Measurements from ENCODE around the gene KIF3A.

Gene KIF3A

DNA sequence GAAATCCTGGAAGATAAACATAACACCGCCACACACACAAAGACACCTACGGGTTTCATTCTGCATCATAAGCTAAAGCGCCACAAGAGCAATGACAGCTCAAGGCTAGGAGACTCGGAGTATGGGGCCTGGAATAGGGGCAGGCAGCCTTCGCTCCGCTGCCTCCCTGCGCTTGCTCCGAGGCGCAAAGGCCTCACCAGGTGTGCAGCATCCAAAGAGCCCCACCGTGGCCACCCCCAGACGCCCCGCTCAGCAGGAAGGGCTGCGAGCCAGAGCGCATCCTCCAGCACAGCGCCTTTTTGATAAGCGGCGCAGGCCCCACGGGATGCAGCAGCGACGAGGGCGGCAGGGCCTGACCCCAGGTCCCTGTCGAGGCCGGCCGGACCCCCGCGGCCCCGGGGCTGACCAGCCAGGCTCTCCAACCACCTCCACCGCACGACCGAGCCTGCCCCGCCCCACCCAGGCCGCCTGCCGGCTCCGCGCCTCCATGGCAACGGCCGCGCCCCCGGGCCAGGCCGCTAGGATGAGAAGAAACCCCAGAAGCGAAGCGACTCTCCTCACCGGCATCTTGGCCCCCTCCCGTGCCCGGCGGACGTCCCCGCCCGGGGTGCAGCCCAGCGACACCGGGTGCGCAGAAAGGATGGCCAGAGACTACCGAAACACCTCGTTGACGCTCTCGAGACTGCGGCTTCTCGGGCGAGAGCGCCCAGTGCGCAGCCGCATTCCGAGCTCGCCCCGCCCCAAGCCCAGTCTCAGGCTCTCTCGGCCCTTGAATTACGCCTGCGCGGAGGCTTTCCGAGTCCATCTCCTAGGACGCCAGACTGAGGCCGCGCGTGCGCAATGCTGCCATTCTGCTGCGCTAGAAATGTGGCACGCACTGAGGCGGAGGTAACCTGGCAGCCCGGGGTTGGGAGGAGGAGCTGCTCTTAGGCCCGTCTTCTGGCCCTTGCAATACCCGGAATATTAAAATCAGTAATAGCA is at the start of gene KIF3A:
KIF3A (minus strand) TSS at position 694 of the 981 bp plus-strand sequence; CDS start at position 567, 127 bp downstream.
- peak; percentile 95 to 99 for DNase-seq (ENCODE audit: low read depth in 2 of 2)

DNA sequence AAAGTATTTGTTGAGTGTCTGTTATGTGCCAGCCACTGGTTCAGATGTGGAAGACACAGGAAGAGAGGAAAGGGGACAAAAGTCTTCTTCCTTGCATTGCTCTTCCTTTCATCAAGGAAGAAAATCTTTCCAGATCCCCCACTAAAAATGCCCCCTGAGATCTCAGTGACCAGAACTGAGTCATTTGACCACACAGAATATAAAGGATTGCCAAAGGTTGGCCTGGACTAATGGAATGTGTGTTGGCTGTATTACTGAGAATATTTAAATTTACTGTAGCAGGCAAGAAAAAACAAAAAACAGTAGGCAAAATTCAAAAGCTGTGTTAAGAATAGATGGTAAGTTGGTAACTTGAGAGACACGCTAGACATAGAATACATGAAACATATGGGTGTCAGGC is 49.7 kb upstream of the KIF3A start:
- DNase-seq (ENCODE audit: low read depth in 2 of 2) = no peak

DNA sequence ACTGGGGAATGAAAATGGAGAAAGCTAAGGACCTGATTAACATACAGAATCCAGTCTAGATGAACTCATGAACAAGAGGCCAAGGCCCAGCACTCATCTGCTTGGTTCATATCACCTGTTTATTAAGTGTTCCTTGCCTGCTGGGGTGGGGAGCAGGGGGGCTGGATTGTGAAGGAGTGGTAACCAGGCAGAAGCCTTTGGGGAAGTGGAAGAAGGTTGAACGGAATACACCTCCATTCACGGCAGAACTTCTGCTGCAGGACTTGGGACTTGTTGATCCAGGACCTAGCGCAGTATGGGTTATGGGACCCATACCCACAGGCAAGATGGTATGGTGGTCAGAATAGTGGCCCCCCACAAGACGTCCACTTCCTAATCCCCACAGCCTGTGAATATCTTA is 48.5 kb upstream of the KIF3A start:
- no peak for DNase-seq (ENCODE audit: low read depth in 2 of 2)

DNA sequence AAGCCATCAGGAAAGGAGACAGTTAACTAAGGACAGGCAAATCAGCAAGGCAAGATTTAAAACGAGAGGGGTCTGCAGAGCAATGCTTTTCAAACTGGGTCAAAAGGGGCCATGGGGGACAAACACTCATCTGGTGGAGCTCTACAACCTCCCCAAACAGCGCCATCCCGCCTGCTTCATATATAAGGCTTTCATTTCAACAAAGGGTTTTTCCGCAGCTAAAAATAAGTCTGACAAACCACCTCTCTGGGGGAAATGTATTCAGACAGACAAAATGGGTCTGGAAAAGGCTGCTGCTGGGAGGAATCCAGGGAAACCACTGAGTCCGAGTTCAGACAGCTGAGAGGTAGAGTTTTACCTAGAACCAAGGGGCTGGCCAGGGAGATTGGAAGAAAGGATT is 48.0 kb upstream of the KIF3A start:
- DNase-seq (ENCODE audit: low read depth in 2 of 2) = no peak

DNA sequence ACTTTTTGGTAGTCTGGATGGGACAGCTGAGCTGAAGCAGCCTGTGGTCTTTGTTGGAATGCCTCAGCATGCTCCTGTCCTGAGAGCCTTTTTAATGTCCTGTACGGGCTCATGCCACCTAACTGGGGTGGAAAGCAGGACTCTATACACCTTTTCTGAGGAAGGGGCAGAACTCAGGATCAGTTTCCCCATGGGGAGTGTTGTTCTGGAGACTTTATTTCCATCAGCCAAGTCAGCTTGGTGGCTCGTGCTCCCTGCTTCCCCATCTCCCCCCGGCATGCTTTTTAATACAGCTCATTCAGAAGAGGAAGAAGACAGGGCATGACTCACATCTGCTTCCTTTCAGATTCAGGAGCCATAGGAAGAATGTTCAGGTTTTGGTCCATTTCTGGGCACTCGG is 44.8 kb upstream of the KIF3A start:
- no peak for DNase-seq (ENCODE audit: low read depth in 2 of 2)

DNA sequence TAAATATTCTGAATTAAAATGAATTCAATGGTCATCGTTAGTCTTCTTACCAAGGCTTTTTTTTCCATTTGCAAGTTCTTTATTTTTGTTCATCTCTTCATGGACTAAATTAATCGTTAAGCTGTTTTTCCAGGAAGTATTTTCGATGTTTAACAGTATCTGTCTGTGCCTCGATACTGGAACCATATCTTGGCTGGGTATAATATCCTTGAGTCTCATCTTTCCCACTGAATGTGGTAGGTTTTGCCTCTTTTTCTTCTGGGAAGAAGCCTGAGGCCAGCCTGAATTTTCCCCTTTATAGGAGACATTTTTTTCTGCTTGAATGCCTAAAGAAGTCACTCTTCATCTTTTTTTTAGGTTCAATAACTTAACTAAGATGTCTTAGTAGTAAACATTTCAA is 43.7 kb upstream of the KIF3A start:
- DNase-seq (ENCODE audit: low read depth in 2 of 2) = no peak

DNA sequence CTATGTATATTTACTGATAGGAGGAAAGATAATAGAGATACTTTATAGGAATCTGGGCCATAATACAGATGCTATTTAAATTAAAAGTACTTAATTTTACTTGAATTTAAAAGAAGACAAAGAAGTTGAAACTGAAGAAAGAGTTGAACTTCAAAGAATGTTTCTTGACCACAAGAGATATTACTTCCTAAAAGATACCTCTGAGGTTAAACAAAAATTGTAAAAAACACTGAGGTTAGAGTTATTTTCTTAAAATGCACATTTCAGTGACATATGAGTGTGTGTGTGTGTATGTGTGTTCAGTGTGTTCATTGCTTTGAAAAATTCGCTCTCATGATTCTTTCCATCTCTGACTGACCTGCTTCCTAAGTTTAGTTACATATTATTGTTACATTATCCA is 43.2 kb upstream of the KIF3A start:
- no peak for DNase-seq (ENCODE audit: low read depth in 2 of 2)

DNA sequence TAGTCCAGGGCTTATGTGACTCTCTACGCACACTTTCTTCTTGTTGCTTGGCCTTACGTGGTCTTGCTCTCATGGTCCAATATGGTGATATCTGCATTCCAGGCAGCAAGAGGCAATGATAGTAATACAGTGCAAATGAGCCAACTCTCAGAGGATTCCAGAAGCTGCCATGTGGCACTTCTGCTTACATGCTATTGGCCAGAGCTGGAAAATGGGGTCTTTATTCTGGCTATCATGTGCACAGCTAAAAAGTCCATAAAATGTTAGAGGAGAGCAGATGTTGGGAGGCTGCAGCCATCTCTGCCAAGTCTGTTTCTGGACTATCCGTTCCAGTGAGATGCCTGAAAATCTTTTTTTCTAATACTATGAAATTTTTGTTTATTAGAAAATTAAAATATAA is 42.6 kb upstream of the KIF3A start:
- DNase-seq (ENCODE audit: low read depth in 2 of 2) = no peak

DNA sequence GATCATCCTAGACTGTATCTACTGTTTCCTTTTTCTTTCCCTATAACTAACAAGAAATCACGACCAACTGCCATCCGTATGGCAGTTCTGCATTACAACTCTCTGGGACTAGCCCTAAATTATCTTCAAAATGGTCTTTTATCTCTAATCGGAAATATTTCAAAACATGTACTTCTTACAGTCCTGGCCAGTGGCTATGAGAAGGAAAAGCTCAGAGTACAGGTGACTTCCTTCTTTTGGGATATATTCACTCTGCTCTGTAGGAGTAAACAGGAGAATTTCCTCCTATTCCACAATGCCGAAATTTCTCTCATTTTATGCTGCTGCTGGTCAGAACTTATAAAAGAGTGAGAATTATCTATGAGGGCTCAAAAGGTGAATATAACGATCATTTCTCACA is 41.5 kb upstream of the KIF3A start:
- no peak for DNase-seq (ENCODE audit: low read depth in 2 of 2)

DNA sequence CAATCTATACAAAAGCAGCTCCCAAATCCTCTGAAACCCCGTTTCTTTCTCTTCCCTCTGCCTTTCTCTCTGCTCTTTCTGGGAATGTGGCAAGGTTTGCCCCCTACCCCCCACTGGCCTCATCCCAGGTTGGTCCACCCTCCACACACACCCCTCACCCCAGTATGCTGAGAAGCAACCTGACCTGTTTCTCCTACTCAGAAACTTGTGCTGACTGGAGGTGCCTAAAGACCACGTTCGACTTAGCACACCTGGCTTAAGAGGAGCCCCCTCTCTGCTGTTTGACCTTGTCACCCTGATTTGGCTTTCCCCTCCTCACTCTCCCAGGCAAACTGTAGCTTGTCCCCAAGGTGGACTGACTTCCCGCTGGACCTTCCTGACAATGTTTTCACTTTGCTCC is 40.8 kb upstream of the KIF3A start:
- no peak for DNase-seq (ENCODE audit: low read depth in 2 of 2)

DNA sequence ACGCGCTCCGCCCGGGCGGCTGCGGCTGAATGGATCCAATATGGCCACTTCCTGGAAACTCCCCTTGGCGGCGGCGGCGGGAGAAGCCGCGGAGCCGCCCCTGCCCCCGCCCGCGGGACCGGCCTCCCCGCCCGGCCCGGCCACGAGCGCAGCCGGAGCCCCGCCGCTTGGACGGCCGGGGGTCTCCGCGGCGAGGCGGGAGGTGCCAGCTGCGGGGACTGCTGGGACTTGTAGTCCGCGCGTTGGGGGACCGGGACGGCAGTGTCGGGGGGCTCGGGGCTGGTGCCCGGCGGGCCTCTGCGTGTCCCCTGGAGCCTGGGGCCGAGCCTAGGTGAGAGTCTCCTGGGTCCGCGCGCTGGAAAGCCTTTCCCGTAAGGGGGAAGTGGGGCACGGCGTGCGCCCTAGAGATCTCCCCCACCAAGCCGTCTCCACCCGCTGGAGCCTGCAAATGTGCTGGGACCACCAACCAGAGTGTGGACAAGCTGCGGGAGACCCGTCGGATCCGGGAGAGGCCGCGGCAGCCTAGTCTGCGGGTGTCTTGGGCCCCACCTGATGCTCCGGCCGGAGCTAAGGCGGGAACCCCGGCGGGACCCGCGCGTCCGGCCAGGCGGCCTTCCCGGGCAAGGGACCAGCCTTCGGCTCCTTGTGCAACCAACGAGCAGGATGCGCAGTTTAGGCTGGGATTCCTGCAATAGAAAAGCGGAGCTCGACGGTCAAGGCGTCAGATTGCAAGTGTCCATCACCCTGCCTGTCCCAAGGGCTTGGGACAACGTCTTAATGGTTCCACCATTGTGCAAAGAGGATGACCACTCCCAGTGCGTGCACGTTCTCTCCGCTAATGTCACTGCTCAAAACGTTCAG is 40.1 kb upstream of the KIF3A start, which contains the start of gene SEPTIN8:
SEPTIN8 (minus strand) TSS at position 31 of the 861 bp plus-strand sequence. CDS start 102 bp downstream, outside the sequence.
- no peak for DNase-seq (ENCODE audit: low read depth in 2 of 2)

DNA sequence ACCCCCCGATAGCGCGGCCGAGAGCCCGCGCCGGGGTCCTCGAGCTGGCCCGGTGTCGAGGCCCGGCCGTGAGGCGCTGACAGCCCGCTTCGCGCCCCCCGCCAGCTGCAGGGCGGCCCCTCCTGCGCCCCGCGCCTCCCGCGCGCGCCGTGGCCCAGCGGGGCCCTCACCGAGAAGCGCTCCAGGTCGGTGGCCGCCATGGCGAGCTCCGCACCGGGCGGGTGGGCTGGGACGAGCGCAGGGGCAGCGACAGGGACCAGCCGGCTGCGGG is 39.5 kb upstream of the KIF3A start:
- DNase-seq (ENCODE audit: low read depth in 2 of 2) = no peak

DNA sequence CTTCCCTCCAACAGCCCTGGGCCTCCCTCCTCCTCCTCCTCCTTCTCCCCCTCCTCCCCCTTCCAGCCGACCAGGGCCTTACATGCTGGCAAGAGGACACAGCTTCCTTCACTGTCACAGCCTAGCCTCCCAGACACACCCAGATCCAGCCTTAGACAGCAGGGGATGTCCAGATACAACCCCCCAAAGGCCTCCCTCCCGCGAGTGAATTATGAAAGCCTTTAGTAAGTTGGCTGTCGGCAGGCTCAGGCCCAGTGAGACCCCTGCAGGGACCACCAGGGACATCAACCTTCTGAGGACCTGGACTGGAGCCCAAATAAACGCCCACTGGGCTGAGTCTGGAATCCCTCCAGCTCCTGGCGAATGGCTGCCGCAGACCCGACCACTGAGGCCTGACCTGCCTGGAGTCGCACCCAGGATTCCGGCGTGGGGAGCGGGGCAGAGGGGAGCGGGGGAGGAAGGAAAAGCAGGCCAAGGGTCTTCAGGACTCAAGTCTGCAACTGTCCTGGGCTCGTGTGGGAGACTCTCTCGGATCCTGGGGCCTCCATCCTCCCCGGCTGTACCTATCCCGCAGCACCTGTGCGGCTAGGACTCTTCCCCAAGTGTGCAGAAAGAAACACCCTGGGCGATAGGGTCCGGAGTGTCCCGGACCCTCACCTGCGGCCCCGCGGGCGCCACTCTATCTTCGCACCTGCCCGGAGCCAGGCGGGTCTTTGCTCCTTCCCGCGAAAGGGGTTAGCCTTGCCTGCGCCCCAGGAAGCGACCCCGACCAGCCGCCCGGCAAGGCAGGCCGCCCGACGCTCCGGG is 39.0 kb upstream of the KIF3A start:
- no peak for DNase-seq (ENCODE audit: low read depth in 2 of 2)

DNA sequence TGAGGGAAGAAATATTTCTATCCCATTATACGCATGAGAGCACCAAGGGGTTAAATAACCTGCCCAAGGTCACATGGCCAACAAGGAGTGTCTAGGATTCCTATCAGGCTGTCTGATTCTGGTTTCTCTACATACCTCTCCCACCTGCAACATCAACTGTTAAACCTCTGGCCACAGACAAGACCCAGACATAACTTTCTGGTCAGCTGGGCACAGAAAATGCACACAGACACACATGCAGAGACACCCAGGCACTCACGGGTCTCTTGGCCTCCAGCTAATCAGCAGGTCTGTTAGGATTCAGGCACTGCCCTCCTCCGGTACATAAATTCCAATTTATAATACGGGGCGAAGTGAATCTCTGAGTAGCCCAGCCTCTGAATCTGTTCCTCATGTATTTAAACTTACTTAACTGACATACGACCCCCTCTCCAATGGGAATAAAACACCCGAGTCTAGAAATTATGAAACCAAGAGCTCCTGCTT is 38.2 kb upstream of the KIF3A start:
- no peak for DNase-seq (ENCODE audit: low read depth in 2 of 2)

DNA sequence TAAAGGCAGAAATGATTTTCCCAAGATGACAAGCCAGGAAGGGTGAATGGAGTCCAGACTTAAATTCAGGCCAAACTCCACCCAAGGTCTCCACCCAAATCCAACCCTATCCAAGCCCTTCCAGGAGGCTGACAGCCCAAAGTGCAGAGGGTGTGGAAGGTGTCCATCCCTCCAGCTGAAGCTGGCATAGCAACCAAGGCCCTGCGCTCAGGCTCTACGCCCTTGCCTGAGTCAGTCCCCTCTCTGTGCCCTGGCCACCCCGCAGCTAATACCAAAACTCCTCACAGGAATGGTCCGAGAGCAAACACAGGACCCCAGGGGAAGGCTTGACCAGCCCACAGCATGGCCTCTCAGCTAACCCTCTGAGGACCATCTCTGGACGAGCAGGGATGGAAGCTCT is 37.5 kb upstream of the KIF3A start:
- no peak for DNase-seq (ENCODE audit: low read depth in 2 of 2)

DNA sequence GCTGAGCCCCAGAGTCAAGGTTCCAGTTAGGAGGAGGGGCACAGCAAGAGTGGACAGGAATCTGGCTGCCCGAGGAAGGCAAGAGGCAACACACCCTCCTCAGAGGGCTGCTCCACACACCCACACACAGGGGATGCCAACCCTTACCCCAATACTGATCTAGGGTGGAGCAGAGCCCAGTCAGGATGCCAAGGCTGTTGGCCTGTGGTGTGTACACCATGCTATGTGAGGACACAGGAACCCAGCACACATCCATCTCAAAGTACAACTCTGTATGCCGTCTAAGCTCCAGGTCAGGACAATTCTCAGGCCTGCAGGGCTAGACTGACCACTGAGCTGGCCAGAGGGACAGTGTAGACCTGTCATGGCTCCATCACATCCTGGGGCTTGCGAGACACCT is 37.1 kb upstream of the KIF3A start:
- no peak for DNase-seq (ENCODE audit: low read depth in 2 of 2)

DNA sequence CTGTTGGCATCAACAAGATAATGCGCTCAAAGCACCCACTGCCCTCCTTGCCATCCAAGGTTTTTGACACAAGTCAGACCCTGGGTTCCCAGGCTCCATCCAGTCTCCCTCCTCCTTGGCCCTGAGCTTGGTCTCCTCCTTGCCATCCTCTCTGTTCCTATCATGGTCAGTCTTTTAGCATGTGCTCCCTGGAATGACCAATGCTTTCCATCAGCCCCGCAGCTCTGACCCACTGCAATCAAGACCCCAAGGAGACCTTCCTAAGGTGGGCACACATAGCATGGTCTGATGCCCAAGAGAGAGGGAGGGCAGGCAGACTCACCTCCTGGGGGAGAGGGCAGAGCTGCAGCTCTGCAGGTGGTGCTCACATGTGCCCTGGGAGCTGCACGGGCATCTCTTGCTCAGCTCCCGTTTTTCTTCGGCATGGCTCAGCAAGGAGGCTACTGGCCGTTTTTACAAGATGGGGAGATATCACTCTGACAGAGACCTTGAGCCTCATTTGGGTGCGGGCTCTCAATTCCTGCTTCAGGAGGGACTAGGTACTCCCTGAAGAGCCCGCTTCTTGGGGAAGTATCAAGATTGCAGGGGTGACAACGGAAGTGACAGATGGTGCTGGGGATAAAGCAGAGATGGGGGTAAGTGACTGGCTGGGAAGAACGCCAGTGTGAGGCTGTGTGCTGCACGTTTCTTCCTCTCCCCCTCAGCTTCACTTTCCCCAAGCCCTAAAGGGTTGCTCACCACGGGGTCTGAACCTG is 36.4 kb upstream of the KIF3A start:
- DNase-seq (ENCODE audit: low read depth in 2 of 2) = no peak

DNA sequence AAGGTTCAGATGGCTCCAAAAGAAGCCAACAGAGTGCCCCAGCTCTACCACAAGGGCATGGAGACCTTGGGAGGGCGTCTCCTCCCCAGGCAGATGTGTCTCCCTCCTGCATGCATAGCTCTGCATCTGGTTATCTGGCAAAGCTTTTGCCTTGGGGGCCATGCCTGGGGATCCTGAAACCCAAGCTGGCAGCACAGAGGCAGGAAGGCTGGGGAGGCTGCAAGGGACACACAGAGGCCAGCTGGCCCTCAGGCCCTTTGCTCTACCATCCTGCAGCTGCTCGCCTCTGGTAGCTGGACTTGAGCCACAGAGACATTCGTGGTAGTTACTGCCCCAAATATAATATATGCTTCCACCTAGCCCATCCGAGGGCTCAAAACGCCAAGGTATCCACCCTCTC is 35.8 kb upstream of the KIF3A start:
- no peak for DNase-seq (ENCODE audit: low read depth in 2 of 2)

DNA sequence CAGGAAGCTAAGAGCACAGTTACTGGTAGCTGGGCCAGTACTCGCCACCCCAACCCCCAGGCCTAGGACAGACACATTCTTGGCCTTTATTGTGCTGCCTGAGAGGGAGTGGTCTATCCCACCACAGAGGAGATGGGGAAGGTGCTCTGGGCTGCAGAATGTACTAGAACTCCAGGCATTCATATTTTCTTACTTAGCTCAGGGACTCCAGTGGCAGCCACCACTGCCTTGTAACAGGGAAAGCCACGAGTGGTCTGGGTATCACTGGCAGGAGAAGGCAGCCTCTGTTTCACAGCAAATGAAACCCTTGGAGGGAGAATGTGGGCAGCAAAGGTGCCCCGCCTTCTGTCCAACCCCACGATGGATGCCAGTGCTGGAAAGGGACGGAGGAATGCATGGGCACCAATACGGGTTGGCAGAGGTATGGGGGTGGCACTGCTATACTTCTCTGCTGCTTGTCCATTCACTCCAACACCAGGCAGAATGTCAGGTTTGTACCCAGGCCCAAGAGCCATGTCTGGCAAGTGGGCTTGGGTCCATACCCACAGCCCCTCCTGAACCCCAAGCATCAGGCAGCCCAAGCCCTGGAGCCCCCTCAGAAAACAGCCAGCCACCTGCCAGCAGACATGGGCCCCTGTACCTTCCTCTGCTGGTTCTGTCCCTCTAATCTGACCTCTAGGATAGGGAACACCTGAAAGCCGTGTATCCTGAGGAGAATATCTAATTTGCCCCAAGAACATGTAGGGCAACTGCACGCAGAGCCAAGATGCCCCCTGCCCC is 35.1 kb upstream of the KIF3A start:
- no peak for DNase-seq (ENCODE audit: low read depth in 2 of 2)

DNA sequence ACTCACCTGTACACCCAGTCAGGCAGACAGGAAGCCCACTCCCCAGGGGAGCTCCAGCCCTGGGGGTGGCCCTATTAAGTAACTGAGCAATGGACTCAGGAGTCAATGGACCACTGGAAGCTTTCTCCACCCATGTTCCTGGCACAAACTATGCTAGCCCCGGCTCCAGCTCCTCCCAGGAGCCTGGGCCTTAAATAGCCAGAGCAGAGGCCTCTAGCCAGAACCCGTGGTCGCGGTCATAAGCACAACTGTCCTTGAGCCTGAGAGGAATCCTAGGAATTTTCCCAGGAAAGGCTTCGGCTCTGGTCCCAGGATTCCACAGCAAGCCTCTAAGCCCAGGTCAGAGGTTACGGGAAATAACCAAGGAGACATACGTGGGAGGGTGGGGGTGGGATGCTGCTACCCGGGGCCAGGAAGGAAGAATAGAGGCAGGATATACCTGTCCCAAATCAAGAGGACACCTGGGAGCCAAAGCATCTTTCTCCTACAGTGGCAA is 34.2 kb upstream of the KIF3A start:
- DNase-seq (ENCODE audit: low read depth in 2 of 2) = no peak

All from stimulated activated CD8-positive, alpha-beta memory T cell treated with anti-CD3 and anti-CD28 coated beads, Interleukin-2, amount 100 ng/mL, for 1 hour (primary cell).